SK-N-SH (cell line): ENCODE results near the gene GIGYF1.

Experiments used
- CTCF ChIP-seq: fragments of 200-600 bp; sonication (generic); IDR thresholded peaks from 2 replicates; pipeline ENCODE4 v1.6.1; 2017; ENCODE audit warnings: antibody characterized with exemption, mild to moderate bottlenecking, moderate library complexity
- SMC3 ChIP-seq: IDR thresholded peaks from 2 replicates; pipeline ENCODE4 v1.6.1; 2012; ENCODE audit warnings: low read depth, low read length, improper control_type of control experiment
- TCF12 ChIP-seq: IDR thresholded peaks from 2 replicates; pipeline ENCODE4 v1.4.0; 2012
- YY1 ChIP-seq: IDR thresholded peaks from 2 replicates; pipeline ENCODE4 v1.4.0; 2012; ENCODE audit warnings: low read depth, mild to moderate bottlenecking
- ZBTB33 ChIP-seq: IDR thresholded peaks from 2 replicates; pipeline ENCODE4 v1.4.0; 2012; ENCODE audit warnings: low read depth, borderline replicate concordance

- TF ChIP-seq CTCF (no peak), ZBTB33 (no peak), SMC3 (no peak), TCF12 (no peak), YY1 (no peak)
Observed at GRCh38 chr7:100687261-100687660, 6.8 kb downstream of the GIGYF1 start.
